Effector memory CD8-positive, alpha-beta T cell (primary cell): ENCODE measurements around the gene BCL7A.

ENCODE experiments used
- ATAC-seq: fragments of 150-1000 bp; cut with Tn5 transposase; replicated peaks from 2 replicates; pipeline ENCODE4 v1.10.0; 2021; ENCODE audit warnings: mild to moderate bottlenecking, moderate library complexity
- DNase-seq, 3 experiments: peaks; one replicate each; pipeline ENCODE4 v3.0.0; 2021
- H3K27ac Mint-ChIP-seq, 2 donors: one replicate each; pipeline ENCODE4 v1.8.0; 2022; ENCODE audit warnings: mild to moderate bottlenecking in 2 of 2, mixed read lengths in 2 of 2, moderate library complexity in 2 of 2
- H3K27me3 Mint-ChIP-seq, 2 donors: one replicate each; pipeline ENCODE4 v1.8.0; 2022; ENCODE audit warnings: mixed read lengths in 2 of 2
- H3K36me3 Mint-ChIP-seq: one replicate; pipeline ENCODE4 v1.8.0; 2022; ENCODE audit warnings: mild to moderate bottlenecking, moderate library complexity, mixed read lengths; ENCODE audit not compliant: insufficient read depth
- H3K4me1 Mint-ChIP-seq, 2 donors: one replicate each; pipeline ENCODE4 v1.8.0; 2022; ENCODE audit warnings: low read depth in 2 of 2, mixed read lengths in 2 of 2
- H3K4me3 Mint-ChIP-seq, 2 donors: one replicate each; pipeline ENCODE4 v1.8.0; 2022; ENCODE audit warnings: mild to moderate bottlenecking in 2 of 2, mixed read lengths in 2 of 2, moderate library complexity in 2 of 2
- H3K9me3 Mint-ChIP-seq, 2 donors: one replicate each; pipeline ENCODE4 v1.8.0; 2022; ENCODE audit warnings: mixed read lengths in 2 of 2

Gene BCL7A

DNA sequence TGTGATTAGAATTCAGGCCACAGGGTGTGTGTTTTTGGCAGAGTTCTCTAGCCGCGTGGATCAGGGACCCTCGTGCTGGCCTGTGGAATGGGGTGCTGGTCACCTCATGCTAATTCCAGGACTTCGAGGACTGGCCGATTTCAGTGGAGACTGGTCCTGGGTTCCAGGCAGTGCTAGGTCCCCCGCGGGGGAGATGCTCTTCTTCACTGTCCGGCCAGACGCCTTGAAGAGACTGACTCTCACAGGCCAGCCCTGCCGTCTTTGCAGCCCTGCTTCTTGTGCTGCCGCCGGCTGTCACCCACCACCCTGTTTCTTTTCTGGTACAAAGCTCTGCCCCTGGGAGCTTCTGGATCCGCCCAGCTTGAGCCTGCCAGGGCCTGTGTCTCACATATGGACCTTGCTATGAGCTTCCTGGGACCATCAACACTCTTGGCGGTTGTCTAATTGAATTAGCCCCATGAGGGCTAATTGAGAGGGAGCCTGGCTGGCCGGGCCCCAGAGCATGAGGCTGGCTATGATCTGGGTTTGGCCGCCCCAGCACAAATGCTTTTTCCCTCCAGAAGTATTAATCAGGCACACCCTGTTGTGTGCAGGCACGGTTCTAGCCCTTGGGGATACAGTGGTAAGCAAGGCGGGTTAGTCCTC, 65.1 kb downstream of the BCL7A start:
- ATAC-seq (no peak), DNase-seq (no peak)
- H3K27ac Mint-ChIP-seq = peak overlapping the region; percentile 83 to 90
- H3K36me3 Mint-ChIP-seq = peaks cover 16% of the 10 kb centered on the region
- peaks cover 53 to 63% of the 10 kb centered on the region in 2 donors for H3K4me1 Mint-ChIP-seq
- H3K27me3 Mint-ChIP-seq = no peaks in the 10 kb centered on the region
- H3K4me3 Mint-ChIP-seq = peak overlapping the region in 1 of 2 donors; percentile 64
- H3K9me3 Mint-ChIP-seq = no peaks in the 10 kb centered on the region

DNA sequence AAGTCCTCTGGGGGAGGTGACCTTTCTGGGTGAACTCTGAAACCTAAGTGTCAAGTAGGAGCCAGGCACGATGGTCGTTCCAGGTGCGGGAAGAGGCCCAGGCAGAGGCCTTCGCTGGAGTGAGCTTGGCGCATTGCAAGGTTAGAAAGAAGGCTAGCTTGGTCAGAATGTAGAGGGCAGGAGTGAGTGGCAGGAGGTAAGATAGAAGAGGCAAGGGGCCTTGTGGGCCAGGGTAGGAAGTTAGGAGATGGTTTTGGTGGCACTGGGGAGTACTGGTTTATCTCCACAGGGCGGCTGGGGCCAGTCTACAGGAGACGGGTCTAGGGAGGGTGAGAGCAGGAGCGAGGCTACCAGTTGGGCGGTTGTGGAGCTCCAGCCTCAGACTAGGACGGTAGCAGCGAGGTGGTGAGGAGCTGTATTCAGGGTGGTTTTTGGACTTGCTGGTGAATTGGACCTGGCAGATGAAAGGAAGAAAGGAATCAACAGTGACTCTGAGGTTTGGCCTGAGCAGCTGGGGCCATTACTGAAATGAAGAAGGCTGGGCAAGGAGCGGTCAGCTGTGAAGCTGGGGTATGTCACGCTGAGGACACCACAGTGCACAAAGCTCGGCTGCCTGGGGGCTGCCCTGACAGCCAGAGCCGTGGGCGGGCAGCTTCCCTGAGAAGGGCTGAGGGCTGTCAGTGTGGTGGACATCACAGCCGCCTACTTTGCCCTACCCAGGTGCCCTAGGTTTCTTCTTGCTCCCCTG, 65.9 kb downstream of the BCL7A start:
- no peak for ATAC-seq
- peak overlapping the region; percentile 61 to 90 for H3K27ac Mint-ChIP-seq
- H3K27me3 Mint-ChIP-seq = no peaks in the 10 kb centered on the region

GRCh38 chr12:122088179-122088810, 66.6 kb downstream of the BCL7A start:
- peaks cover 17% of the 10 kb centered on the region for H3K36me3 Mint-ChIP-seq
- peak overlapping the region; percentile 15 to 59 for H3K27ac Mint-ChIP-seq
- H3K4me3 Mint-ChIP-seq = no peak overlapping the region
- ATAC-seq (no peak), DNase-seq (no peak)
- no peaks in the 10 kb centered on the region for H3K9me3 Mint-ChIP-seq
- no peaks in the 10 kb centered on the region for H3K27me3 Mint-ChIP-seq
- H3K4me1 Mint-ChIP-seq = peaks cover 45 to 47% of the 10 kb centered on the region in 2 donors

More for the DNA sequence above, 65.9 kb downstream of the BCL7A start:
- Mint-ChIP-seq H3K9me3 (no peaks in the 10 kb centered on the region), H3K4me1 (peaks cover 50 to 54% of the 10 kb centered on the region in 2 donors), H3K36me3 (peaks cover 17% of the 10 kb centered on the region), H3K4me3 (no peak overlapping the region)
- no peak for DNase-seq

DNA sequence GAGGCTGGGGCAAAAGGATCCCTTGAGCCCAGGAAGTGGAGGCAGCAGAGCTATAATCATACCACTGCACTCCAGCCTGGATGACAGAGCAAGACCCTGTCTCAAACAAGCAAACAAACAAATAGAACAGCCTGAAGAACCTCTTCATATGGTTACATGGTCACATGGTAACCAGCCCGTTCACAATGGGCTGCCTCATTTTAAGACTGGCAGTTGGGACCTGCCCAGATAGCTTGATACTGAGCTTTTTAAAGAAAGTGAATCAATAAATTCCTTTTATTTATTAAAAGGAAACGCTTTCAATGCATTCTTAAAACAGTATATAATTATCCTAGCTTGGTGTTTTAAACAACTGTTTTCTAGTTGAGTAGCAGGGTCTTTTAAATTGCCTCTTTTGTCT, 67.4 kb downstream of the BCL7A start:
- peaks cover 40% of the 10 kb centered on the region in 2 donors for H3K4me1 Mint-ChIP-seq
- H3K27ac Mint-ChIP-seq = peak overlapping the region; percentile 15 to 59

GRCh38 chr12:122090759-122091515, 69.3 kb downstream of the BCL7A start:
- peaks cover 31 to 34% of the 10 kb centered on the region in 2 donors for H3K4me1 Mint-ChIP-seq
- H3K36me3 Mint-ChIP-seq = peaks cover 3% of the 10 kb centered on the region
- DNase-seq (no peak), ATAC-seq (no peak)
- no peaks in the 10 kb centered on the region for H3K27me3 Mint-ChIP-seq
- H3K9me3 Mint-ChIP-seq = no peaks in the 10 kb centered on the region
- H3K4me3 Mint-ChIP-seq = no peak overlapping the region
- peak overlapping the region; percentile 27 to 69 for H3K27ac Mint-ChIP-seq

More for the DNA sequence above, 67.4 kb downstream of the BCL7A start:
- ATAC-seq (no peak), DNase-seq (no peak)
- no peaks in the 10 kb centered on the region for H3K27me3 Mint-ChIP-seq
- no peak overlapping the region for H3K4me3 Mint-ChIP-seq
- H3K36me3 Mint-ChIP-seq = peaks cover 13% of the 10 kb centered on the region
- H3K9me3 Mint-ChIP-seq = no peaks in the 10 kb centered on the region

DNA sequence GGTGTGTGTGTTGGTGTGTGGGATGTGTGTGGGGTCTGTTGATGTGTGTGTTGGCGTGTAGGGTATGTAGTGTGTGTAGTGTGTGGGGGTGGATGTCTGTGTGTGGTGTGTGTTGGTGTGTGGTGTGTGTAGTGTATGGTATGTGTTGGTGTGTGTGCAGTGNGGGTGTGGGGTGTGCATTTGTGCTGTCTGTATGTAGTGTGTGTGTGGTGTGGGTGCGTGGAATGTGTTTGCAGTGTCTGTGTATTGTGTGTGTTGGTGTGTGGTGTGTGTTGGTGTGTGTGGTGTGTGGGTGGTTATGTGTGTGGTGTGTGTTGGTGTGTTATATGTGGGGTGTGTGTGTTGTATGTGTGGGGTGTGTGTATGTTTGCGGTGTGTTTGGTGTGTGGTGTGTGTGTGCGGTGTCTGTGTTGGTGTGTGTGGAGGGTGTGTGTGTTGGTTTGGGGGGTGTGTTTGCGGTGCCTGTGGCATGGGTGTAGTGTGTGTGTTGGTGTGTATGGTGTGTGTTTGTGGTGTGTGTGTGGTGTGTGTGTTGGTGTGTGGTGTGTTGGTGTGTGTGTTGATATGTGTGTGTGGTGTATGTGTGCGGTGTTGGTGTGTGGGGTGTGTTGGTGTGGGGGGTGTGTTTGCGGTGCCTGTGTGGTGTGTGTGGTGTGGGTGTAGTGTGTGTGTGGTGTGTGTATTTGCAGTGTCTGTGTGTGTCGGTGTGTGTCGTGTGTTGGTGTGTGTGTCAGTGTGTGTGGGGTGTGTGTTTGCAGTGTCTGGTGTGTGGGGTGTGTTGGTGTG, 71.6 kb downstream of the BCL7A start:
- H3K9me3 Mint-ChIP-seq = no peaks in the 10 kb centered on the region
- H3K36me3 Mint-ChIP-seq = peaks cover 6% of the 10 kb centered on the region
- H3K4me3 Mint-ChIP-seq = no peak overlapping the region
- no peak for DNase-seq
- no peak overlapping the region for H3K27ac Mint-ChIP-seq
- ATAC-seq = no peak
- no peaks in the 10 kb centered on the region for H3K27me3 Mint-ChIP-seq
- H3K4me1 Mint-ChIP-seq = peaks cover 21 to 28% of the 10 kb centered on the region in 2 donors

GRCh38 chr12:122094137-122094734, 72.6 kb downstream of the BCL7A start:
- Mint-ChIP-seq H3K4me3 (no peak overlapping the region), H3K27me3 (no peaks in the 10 kb centered on the region), H3K4me1 (peaks cover 30 to 35% of the 10 kb centered on the region in 2 donors), H3K36me3 (peaks cover 6% of the 10 kb centered on the region), H3K27ac (no peak overlapping the region), H3K9me3 (no peaks in the 10 kb centered on the region)
- ATAC-seq = no peak
- no peak for DNase-seq

DNA sequence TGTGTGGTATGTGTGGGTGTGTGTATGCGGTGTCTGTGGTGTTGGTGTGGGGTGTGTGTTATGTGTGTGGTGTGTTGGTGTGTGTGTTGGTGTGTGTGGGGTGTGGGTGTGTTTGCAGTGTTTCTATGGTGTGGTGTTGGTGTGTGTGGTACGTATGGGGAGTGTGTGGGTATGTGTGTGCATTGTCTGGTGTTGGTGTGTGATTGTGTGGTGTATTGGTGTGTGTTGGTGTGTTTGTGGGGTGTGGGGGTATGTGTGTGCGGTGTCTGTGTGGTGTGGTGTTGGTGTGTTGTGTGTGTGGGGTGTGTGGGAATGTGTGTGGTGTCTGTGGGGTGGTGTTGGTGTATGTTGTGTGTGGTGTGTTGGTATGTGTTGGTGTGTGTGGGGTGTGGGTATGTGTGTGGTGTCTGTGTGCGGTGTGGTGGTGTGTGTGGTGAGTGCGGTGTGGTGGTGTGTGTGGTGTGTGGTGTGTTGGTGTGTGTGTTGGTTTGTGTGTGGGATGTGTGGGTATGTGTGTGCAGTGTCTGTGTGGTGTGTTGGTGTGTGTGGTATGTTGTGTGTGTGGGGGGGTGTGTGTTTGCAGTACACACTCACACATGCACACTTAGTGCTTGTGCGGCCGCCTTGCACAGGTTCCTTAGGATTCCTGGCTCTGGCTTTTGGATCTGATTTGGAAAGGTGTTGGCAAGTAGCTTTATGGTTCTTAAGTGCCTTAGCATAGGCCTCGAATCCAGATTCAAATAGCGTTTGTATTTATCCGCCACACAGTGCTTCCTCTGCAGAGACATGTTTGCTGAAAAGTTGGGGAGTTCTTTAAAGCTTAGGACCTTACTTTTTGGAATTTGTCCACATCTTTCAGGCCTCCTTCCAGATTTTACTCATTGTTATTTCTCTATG, 73.3 kb downstream of the BCL7A start:
- peak; percentile 20 for ATAC-seq
- H3K4me3 Mint-ChIP-seq = no peak overlapping the region
- H3K9me3 Mint-ChIP-seq = no peaks in the 10 kb centered on the region
- H3K27ac Mint-ChIP-seq = no peak overlapping the region
- H3K27me3 Mint-ChIP-seq = no peaks in the 10 kb centered on the region
- peaks cover 6% of the 10 kb centered on the region for H3K36me3 Mint-ChIP-seq
- DNase-seq = no peak
- peaks cover 32 to 39% of the 10 kb centered on the region in 2 donors for H3K4me1 Mint-ChIP-seq

DNA sequence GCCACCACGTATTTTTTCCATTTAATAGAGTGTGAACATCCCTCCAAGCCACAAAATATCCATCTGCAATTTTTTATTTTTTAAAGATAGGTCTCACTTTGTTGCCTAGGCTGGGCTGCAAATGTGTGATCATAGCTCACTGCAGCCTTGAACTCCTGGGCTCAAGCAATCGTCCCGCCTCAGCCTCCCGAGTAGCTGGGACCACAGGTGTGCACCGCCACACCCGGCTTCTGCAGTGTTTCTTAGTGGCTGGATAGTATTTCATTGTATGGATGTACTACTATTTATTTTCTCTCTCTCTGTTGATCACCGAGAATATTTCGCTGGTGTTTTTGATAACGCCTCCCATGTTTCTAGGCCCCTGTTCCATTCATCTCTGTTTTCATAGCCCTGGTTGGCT, 74.3 kb downstream of the BCL7A start:
- ATAC-seq (no peak), DNase-seq (no peak)
- H3K4me3 Mint-ChIP-seq = no peak overlapping the region
- H3K27ac Mint-ChIP-seq = peak overlapping the region in 1 of 2 donors; percentile 42
- peaks cover 35 to 42% of the 10 kb centered on the region in 2 donors for H3K4me1 Mint-ChIP-seq
- H3K36me3 Mint-ChIP-seq = peaks cover 6% of the 10 kb centered on the region
- H3K27me3 Mint-ChIP-seq = no peaks in the 10 kb centered on the region
- no peaks in the 10 kb centered on the region for H3K9me3 Mint-ChIP-seq

DNA sequence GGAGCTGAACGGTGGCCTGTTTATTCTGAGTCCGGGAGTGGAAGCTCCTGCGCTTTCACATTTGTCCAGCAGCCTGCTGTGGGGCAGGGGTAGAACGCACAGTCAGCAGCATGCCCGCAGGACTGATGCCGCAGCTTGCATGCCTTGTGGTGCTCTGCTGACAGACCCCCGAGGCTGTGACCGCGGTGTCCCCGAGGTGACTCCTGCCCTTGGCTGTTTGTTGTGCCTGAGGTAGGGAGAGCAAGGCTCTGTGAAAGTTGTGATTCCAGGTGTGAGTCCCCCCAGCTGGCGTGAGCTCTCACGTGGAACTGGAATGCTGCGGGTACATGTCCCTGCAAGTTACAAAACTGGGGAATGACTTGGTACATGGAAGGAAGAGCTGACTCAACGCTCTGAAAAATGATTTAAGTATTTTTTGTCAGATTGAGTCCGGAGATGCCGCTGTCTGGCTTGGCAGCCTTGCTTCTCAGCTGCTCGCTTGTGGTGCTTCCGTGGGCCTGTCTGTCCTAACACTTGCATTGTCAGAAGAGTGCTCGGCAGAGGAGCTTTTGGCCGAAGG, 75.0 kb downstream of the BCL7A start:
- DNase-seq (no peak), ATAC-seq (no peak)
- Mint-ChIP-seq H3K4me1 (peaks cover 38 to 44% of the 10 kb centered on the region in 2 donors), H3K27ac (peak overlapping the region in 1 of 2 donors; percentile 42), H3K27me3 (no peaks in the 10 kb centered on the region), H3K36me3 (peaks cover 6% of the 10 kb centered on the region), H3K9me3 (no peaks in the 10 kb centered on the region), H3K4me3 (no peak overlapping the region)

GRCh38 chr12:122097584-122097926, 75.9 kb downstream of the BCL7A start:
- Mint-ChIP-seq H3K27ac (peak overlapping the region; percentile 88 to 91), H3K4me1 (peaks cover 40 to 42% of the 10 kb centered on the region in 2 donors), H3K9me3 (no peaks in the 10 kb centered on the region), H3K36me3 (peaks cover 3% of the 10 kb centered on the region), H3K27me3 (no peaks in the 10 kb centered on the region), H3K4me3 (peak overlapping the region in 1 of 2 donors; percentile 15)
- no peak for DNase-seq
- no peak for ATAC-seq
